HTR-8/SVneo (cell line): ENCODE measurements around the gene SNX25.
"Not testable (repeated sequence)": the region's sequence is repeated elsewhere in the genome, so short reads cannot be mapped to it uniquely, and the experiment has no call there.

Experiments used
- DNase-seq: peaks from one replicate; pipeline ENCODE4 v3.0.0; 2011; ENCODE audit warnings: low spot score, mixed read lengths; ENCODE audit not compliant: insufficient read length
- FAIRE-seq: peaks from 2 replicates; lab custom pipeline; 2011; peaks lifted over from hg19 to GRCh38; lab: Jason Lieb, UNC

The SNX25 gene

GRCh38 chr4:185204238-185204910, 5.0 kb upstream of the SNX25 start:
- DNase-seq, result no peak
- FAIRE-seq, result no peak

GRCh38 chr4:185205073-185205472, 4.3 kb upstream of the SNX25 start:
- not testable (repeated sequence) for DNase-seq, FAIRE-seq

GRCh38 chr4:185205697-185206342, 3.6 kb upstream of the SNX25 start:
- FAIRE-seq (no peak), DNase-seq (no peak)

- FAIRE-seq (no peak), DNase-seq (no peak)
Measured at GRCh38 chr4:185207466-185207865, 1.9 kb upstream of the SNX25 start.

- not testable (repeated sequence) for FAIRE-seq, DNase-seq
Measured at GRCh38 chr4:185209852-185210101, 379 bp downstream of the SNX25 start.

- FAIRE-seq (no peak), DNase-seq (no peak)
Measured at GRCh38 chr4:185210102-185210981, 944 bp downstream of the SNX25 start.

- no peak for FAIRE-seq
- DNase-seq, result no peak
Measured at GRCh38 chr4:185211035-185211434, 1.6 kb downstream of the SNX25 start.

GRCh38 chr4:185211641-185212040, 2.2 kb downstream of the SNX25 start:
- DNase-seq (no peak), FAIRE-seq (no peak)

GRCh38 chr4:185212581-185212980, 3.2 kb downstream of the SNX25 start:
- FAIRE-seq (no peak), DNase-seq (no peak)

GRCh38 chr4:185213877-185214276, 4.5 kb downstream of the SNX25 start:
- DNase-seq, result no peak
- no peak for FAIRE-seq

GRCh38 chr4:185215261-185215660, 5.9 kb downstream of the SNX25 start:
- FAIRE-seq, result no peak
- DNase-seq, result no peak

- FAIRE-seq (no peak), DNase-seq (no peak)
Measured at GRCh38 chr4:185217408-185217975, 8.1 kb downstream of the SNX25 start.

- FAIRE-seq, result no peak
- no peak for DNase-seq
Measured at GRCh38 chr4:185218312-185218711, 8.9 kb downstream of the SNX25 start.

GRCh38 chr4:185219551-185220344, 10.3 kb downstream of the SNX25 start:
- no peak for FAIRE-seq
- DNase-seq, result no peak

GRCh38 chr4:185221491-185221890, 12.1 kb downstream of the SNX25 start:
- FAIRE-seq (no peak), DNase-seq (no peak)

GRCh38 chr4:185221912-185222311, 12.5 kb downstream of the SNX25 start:
- FAIRE-seq (peak; percentile 26), DNase-seq (no peak)

GRCh38 chr4:185222598-185222997, 13.2 kb downstream of the SNX25 start:
- DNase-seq, result no peak
- no peak for FAIRE-seq

GRCh38 chr4:185224597-185224996, 15.2 kb downstream of the SNX25 start:
- no peak for FAIRE-seq

GRCh38 chr4:185225940-185226339, 16.5 kb downstream of the SNX25 start:
- DNase-seq (no peak), FAIRE-seq (no peak)

More at GRCh38 chr4:185224597-185224996, 15.2 kb downstream of the SNX25 start:
- DNase-seq, result no peak

- DNase-seq, result no peak
- FAIRE-seq, result peak; percentile 46
Measured at GRCh38 chr4:185227131-185227551, 17.7 kb downstream of the SNX25 start.
